ENCODE measurements around the gene OR6Q1.

GRCh38 chr11:58043379-58043778 is 12.6 kb downstream of the OR6Q1 start:
- TF ChIP-seq POLR2AphosphoS5 (IDR thresholded peaks at IDR 0.05; ENCODE audit: low read depth, low read length) (no peak), CTCF (IDR thresholded peaks at IDR 0.05) (no peak), TCF7L2 (IDR thresholded peaks at IDR 0.05; ENCODE audit: low read depth, low read length) (no peak), SIN3A (IDR thresholded peaks at IDR 0.05; ENCODE audit: borderline replicate concordance, insufficient read depth, low read depth, low read length) (no peak), REST (IDR thresholded peaks at IDR 0.05; ENCODE audit: insufficient read depth in 1 of 2, low read depth in 2 of 2, low read length in 1 of 2) (no peak)

Data from Panc1 (cell line).